GM18517 (cell line): Measurements from ENCODE around the gene PCDHGA7.
"Not testable (repeated sequence)": the region's sequence is repeated elsewhere in the genome, so short reads cannot be mapped to it uniquely, and the experiment has no call there.

Source experiments
- ATAC-seq: cut with Tn5 transposase; IDR thresholded peaks from one replicate; pipeline ENCODE4 v1.9.1; 2021; ENCODE audit warnings: mild to moderate bottlenecking, moderate library complexity; ENCODE audit not compliant: unreplicated experiment

The PCDHGA7 gene

GRCh38 chr5:141382469-141383294 is at the start of gene PCDHGA7:
Gene PCDHGA7, plus strand, starts transcription at chr5:141382742. Its CDS starts 158 bp downstream, at chr5:141382900.
- no peak for ATAC-seq

GRCh38 chr5:141338538-141339306 is 43.8 kb upstream of the PCDHGA7 start, which contains the start of gene PCDHGA2:
Gene PCDHGA2, plus strand, starts transcription at chr5:141338760.
- ATAC-seq, result no peak

GRCh38 chr5:141340781-141341354 is 41.7 kb upstream of the PCDHGA7 start:
- not testable (repeated sequence) for ATAC-seq

- ATAC-seq, result no peak
These were observed 39.8 kb upstream of the PCDHGA7 start for GRCh38 chr5:141342773-141343172.

- ATAC-seq, result no peak
These were observed 39.1 kb upstream of the PCDHGA7 start, which contains the start of gene PCDHGA3 for GRCh38 chr5:141343242-141343952. Gene PCDHGA3, plus strand, starts transcription at chr5:141343829. Its CDS starts 205 bp downstream, at chr5:141344034.

GRCh38 chr5:141343953-141344463 is 38.5 kb upstream of the PCDHGA7 start:
- ATAC-seq, result no peak

- ATAC-seq, result no peak
These were observed 37.2 kb upstream of the PCDHGA7 start for GRCh38 chr5:141345327-141345726.

GRCh38 chr5:141346017-141346416 is 36.5 kb upstream of the PCDHGA7 start:
- ATAC-seq, result not testable (repeated sequence)

GRCh38 chr5:141349917-141350619 is 32.5 kb upstream of the PCDHGA7 start, which contains the start of gene PCDHGB1:
Gene PCDHGB1, plus strand, starts transcription at chr5:141350099. Its CDS starts 162 bp downstream, at chr5:141350261.
- ATAC-seq, result no peak

- ATAC-seq, result no peak
These were observed 31.0 kb upstream of the PCDHGA7 start for GRCh38 chr5:141351591-141351990.

- ATAC-seq, result no peak
These were observed 27.6 kb upstream of the PCDHGA7 start, which contains the start of gene PCDHGA4 for GRCh38 chr5:141354900-141355469. Gene PCDHGA4, plus strand, starts transcription at chr5:141355021. Its CDS starts 87 bp downstream, at chr5:141355108.

GRCh38 chr5:141355641-141356040 is 26.9 kb upstream of the PCDHGA7 start:
- ATAC-seq, result no peak

- no peak for ATAC-seq
These were observed 26.4 kb upstream of the PCDHGA7 start for GRCh38 chr5:141356133-141356532.

GRCh38 chr5:141356950-141357349 is 25.6 kb upstream of the PCDHGA7 start:
- no peak for ATAC-seq

- ATAC-seq, result peak; percentile 56
These were observed 22.6 kb upstream of the PCDHGA7 start, which contains the start of gene PCDHGB2 for GRCh38 chr5:141359790-141360426. Gene PCDHGB2, plus strand, starts transcription at chr5:141359994. Its CDS starts 142 bp downstream, at chr5:141360136.

- ATAC-seq, result no peak
These were observed 21.9 kb upstream of the PCDHGA7 start for GRCh38 chr5:141360685-141361084.

- no peak for ATAC-seq
These were observed 19.8 kb upstream of the PCDHGA7 start for GRCh38 chr5:141362719-141363118.

GRCh38 chr5:141363952-141364660 is 18.4 kb upstream of the PCDHGA7 start, which contains the start of gene PCDHGA5:
Gene PCDHGA5, plus strand, starts transcription at chr5:141364162. Its CDS starts 169 bp downstream, at chr5:141364331.
- no peak for ATAC-seq
